ENCODE data around the gene THSD4.

Gene THSD4

GRCh38 chr15:71329497-71330260 lies 214.4 kb downstream of the THSD4 start:
- no peak for DNase-seq (ENCODE audit: low spot score)

DNA sequence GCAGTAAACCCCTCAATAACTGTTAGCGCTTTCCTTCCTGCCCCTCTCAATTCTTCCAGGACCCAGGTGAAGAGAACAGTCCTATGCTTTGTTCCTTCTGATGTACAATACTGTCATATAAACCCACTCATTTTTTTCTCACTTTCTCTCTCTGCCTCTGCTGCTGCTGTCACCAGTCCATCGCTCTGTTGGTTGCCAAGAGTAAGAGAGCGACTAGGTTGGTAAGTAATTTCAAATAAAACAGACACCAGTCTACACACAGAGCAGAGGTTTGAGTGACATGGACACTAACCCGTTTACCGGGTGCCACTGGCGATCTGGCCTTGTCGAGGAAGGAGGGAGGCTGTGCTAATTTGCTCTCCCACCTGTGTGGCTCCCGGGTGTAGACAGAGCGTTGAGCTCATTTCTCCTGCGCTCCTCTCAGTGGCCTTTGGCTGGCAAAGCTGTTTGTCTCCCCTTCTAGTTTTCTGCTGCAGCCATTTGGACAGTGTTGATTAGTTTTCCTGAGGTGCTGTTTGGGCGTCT lies 215.4 kb downstream of the THSD4 start:
- no peak for DNase-seq (ENCODE audit: low spot score)

DNA sequence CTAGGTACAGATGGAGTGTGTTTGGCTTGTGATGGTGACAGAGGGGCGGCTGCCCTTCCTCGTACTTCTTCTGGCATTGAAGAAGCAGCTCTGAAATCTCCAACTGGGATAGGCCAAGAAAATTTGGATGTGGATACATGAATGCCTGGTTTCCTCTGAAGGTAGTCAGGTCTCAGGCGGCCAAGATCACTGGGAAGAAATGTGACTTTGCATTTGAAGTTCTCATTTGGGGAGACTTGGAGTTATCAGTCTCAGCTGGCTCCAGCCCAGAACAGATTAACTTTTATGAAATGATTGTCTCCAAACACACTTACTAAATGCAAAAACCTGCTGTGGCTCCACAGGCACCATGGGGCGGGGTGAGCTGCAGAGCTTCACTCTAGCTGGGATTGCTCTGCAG lies 215.9 kb downstream of the THSD4 start:
- no peak for DNase-seq (ENCODE audit: low spot score)

DNA sequence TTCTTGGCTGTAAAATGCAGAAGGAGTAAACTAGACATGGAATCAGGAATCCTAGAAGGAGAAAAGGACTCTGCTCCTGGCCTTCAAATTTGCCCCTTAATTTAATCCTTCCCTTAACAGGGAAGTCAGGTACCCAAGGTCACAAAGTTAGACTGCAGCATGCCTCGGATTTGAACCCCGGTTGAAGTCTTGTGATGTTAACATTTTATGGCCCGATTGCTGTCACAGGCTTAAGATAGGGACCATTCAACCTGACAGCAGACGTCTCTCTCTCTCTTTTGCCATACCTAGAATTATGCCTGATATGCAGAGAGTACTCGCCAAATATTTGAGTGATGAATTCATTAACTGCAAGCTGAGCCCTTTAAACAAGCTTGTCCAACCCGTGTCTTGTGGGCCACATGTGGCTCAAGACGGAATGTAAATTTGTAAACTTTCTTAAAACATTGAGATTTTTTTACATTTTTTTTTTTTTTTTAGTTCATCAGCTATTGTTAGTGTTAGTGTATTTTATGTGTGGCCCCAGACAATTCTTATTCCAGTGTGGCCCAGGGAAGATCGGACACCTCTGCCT lies 217.2 kb downstream of the THSD4 start:
- DNase-seq (ENCODE audit: low spot score), result no peak

DNA sequence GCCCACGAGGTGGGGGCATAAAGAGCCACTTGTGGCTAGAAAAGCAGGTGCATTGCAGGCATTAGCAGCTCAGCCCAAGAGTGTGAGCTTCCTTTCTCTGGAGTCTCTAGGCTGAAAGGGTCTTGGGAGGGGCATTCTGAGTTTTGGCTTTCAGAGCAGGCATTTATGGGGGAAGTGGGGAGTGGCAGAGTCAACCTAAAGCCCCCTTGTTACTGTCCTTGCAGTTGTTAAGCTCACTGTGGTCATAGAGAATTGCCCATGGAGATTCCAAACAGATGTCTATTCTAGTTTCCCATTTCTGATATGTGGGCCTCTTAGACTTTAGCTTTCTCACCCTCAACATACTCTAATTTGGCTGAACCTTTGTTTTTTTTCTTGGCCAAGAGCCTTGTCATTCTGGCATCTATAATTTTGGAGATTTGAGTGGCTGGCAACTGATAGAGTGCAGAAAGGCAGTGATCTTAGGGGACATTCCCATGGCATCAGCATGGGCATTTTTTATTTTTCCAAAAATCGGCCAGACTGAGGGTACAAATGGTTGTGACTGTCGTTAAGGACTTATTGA lies 217.9 kb downstream of the THSD4 start:
- DNase-seq (ENCODE audit: low spot score), result no peak

- DNase-seq (ENCODE audit: low spot score), result no peak
Observed at GRCh38 chr15:71333839-71334238, 218.6 kb downstream of the THSD4 start.

GRCh38 chr15:71334434-71334833 lies 219.2 kb downstream of the THSD4 start:
- no peak for DNase-seq (ENCODE audit: low spot score)

GRCh38 chr15:71334873-71335272 lies 219.6 kb downstream of the THSD4 start:
- DNase-seq (ENCODE audit: low spot score), result no peak

- no peak for DNase-seq (ENCODE audit: low spot score)
Observed at GRCh38 chr15:71335591-71335990, 220.3 kb downstream of the THSD4 start.

- DNase-seq (ENCODE audit: low spot score), result no peak
Observed at GRCh38 chr15:71336671-71337070, 221.4 kb downstream of the THSD4 start.

DNA sequence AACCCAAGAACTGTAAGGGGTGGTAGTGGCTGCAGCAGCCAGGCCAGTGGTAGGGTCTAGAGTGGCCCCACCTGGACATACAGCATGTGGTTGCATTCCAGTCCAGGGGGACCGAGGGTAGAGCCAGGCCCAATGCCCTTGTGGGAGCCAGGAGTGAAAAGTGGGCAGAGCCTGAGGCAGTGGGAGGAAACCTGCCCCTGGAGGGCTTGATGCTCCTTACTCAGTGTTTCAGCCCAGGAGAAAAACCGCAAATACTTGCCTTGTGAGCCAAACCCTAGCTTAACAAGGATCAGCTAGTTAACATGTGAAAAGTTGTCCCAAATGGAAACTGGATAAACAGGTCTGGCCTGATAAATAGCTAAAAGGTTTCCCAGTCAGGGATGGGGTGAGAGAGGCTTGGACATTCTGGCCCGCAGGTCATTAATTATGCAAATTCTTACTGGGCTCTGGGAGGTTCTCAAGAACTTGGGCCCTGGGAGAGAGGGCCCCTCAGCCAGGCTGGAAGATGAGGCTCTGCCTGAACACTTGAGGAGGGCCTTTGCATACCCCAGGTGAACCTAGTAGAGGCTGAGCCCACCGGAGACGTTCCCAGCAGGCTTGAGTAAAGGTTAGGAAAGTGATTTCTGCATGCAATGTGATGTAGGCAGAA lies 222.1 kb downstream of the THSD4 start:
- DNase-seq (ENCODE audit: low spot score), result no peak

GRCh38 chr15:71338265-71338664 lies 223.0 kb downstream of the THSD4 start:
- DNase-seq (ENCODE audit: low spot score), result no peak

- no peak for DNase-seq (ENCODE audit: low spot score)
Observed at GRCh38 chr15:71338827-71339542, 223.7 kb downstream of the THSD4 start.

GRCh38 chr15:71341811-71342550 lies 226.7 kb downstream of the THSD4 start:
- no peak for DNase-seq (ENCODE audit: low spot score)

DNA sequence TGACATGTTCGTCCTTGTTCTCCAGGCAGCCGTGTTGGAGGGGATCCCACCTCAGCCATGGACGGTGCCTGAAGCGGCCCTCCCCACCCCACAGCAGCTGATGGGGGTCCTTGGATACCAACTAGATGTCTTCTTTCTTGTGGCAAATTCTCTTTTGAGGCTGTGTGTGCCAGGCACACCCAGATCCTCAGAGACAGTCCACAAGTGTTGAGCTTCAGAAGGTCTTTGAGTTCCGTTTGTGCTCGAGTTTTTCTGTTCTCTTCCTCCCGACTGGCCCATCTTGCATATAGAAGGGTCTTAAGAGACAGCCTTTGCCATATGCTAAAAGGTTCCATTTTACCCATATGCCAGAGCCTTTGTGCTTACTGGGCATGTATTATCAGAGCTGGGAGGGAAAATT lies 227.4 kb downstream of the THSD4 start:
- DNase-seq (ENCODE audit: low spot score), result no peak

- DNase-seq (ENCODE audit: low spot score), result no peak
Observed at GRCh38 chr15:71344316-71344715, 229.0 kb downstream of the THSD4 start.

DNA sequence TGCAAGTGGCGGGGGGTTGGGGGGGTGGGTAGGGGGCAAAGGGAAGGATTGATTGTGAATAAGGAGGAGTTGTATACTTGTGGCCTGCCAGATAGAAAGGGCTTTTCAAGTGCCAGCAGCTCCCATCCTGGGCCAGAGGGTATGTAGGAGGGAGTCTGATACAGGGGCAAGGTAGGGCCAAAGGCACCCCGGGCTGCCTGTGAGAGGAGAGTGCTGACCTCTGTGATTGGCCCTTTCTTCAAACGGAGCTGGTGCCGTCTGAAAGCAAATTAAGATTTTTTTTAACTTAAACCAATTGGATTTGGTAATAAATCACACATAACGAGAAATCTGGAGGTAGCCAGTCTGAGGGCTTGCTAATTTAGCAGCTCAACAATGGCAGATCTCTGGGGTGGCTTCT lies 229.9 kb downstream of the THSD4 start:
- no peak for DNase-seq (ENCODE audit: low spot score)

DNA sequence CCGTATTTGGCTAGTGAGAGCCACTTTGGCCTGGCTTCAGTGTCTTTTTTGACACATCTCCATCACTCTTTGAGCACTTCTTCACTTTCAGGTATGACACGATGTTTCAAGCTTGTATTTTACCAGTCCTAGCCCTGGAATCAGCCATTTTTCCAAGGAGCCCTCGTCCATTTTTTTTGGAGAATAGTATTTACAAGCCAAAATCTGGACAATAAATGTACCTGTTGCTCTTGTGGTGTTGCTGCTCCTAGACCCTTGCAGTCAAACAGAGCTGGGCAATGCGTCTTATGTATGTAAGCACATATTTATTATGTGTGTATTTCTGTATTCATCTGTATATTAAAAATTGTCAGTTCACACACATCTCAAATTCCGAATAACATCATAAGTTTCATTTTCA lies 231.2 kb downstream of the THSD4 start:
- no peak for DNase-seq (ENCODE audit: low spot score)

DNA sequence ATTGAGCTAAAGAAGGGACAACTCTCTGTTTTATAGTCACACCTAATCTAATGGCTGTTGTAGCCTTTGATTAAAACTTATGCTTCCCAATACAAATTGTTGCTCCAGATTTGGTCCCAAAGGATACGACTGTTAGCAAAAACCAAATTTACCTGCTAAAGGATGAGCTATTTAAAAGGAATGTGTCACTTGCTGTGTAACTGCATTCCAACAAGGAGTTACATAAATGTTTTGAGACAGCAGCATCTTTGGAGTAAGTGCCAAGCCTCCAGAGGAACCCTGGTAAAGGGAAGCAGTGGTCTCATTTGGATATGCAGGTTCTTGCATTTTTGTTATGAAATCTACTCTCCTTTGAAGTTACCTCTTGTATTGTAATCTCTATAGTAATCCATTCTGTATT lies 233.3 kb downstream of the THSD4 start:
- no peak for DNase-seq (ENCODE audit: low spot score)

DNA sequence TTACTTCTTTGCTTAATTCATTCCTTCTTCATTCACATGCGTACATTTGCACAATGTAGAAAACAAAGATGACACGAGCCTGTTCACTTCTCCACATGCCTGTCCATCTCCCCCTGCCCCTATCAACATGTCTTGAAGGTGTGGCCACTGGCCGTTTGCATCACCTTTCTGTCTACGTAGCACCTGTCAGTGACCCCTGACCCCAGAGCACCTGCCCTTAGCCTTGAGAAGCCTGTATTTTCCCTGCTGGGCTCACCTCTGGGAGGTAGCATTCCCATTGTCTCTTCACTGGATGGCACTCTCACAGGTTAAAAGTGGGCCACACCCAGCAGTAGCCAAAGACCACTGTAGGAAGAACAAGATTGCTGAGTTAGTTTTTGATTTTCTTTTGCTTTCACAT lies 234.1 kb downstream of the THSD4 start:
- no peak for DNase-seq (ENCODE audit: low spot score)

Measured in SK-N-DZ (cell line).